GM12878 (cell line): ENCODE data around the gene RBMS3. TPM values are rescaled to one million over a fixed set of nuclear protein-coding genes. Genes with fewer than 3 reads are reported as not detected.

ENCODE experiments used
- ATAC-seq: fragments of 200-7000 bp; cut with Tn5 transposase; 3 replicates; pipeline ENCODE4 v1.9.1; 2020; ENCODE audit warnings: mild to moderate bottlenecking, moderate library complexity
- BruUV-seq: library from RNA; stranded (reverse); fragments of 400-500 nt; replicated peaks from 2 replicates; lab custom pipeline; 2021; lab: Mats Ljungman, UMichigan
- CTCF ChIA-PET: fragments of 300-600 bp; sonication (Branson Sonifier 250); formaldehyde crosslinking; extraction: SDS; loops from one replicate; lab custom pipeline; 2021; ENCODE audit warnings: inconsistent platforms; lab: Yijun Ruan, JAX
- POLR2A ChIA-PET: fragments of 350-600 bp; formaldehyde crosslinking; extraction: SDS; loops from one replicate; lab custom pipeline; 2021; ENCODE audit warnings: inconsistent platforms; lab: Charles Lee
- RAD21 ChIA-PET: fragments of 300-600 bp; sonication (Branson Sonifier 250); formaldehyde crosslinking; loops from one replicate; lab custom pipeline; 2023; ENCODE audit warnings: antibody characterized with exemption; ENCODE audit not compliant: unreplicated experiment; lab: Charles Lee
- SMC1A ChIA-PET: fragments of 300-600 bp; sonication (Branson Sonifier 250); formaldehyde crosslinking; loops from one replicate; lab custom pipeline; 2023; ENCODE audit not compliant: unreplicated experiment, uncharacterized antibody; lab: Charles Lee
- DNase-seq: peaks from one replicate; pipeline ENCODE4 v3.0.0-alpha.2; 2011; ENCODE audit warnings: low read depth, low spot score
- FAIRE-seq: peaks from 3 replicates; lab custom pipeline; 2011; peaks lifted over from hg19 to GRCh38; lab: Jason Lieb, UNC
- H2AFZ ChIP-seq: 2 replicates; pipeline ENCODE4 v1.6.0; 2011; ENCODE audit warnings: low read depth, low read length, control low read depth; ENCODE audit not compliant: control insufficient read depth
- H3K27ac ChIP-seq: 2 replicates; pipeline ENCODE4 v1.5.1; 2011; ENCODE audit warnings: control low read depth; ENCODE audit not compliant: control insufficient read depth, insufficient read depth
- H3K27me3 ChIP-seq, 2 experiments: replicated peaks in 1 of 2; 2 replicates each; pipeline versions ENCODE4 v1.6.0 to v1.6.1; 2011; ENCODE audit warnings: low read length in 1 of 2; ENCODE audit not compliant: control insufficient read depth in 2 of 2, insufficient read depth in 2 of 2
- H3K36me3 ChIP-seq, 2 experiments: 2 replicates each; pipeline ENCODE4 v1.5.1; 2011; ENCODE audit warnings: low read length in 1 of 2; ENCODE audit not compliant: control insufficient read depth in 2 of 2, insufficient read depth in 2 of 2
- H3K4me1 ChIP-seq: 2 replicates; pipeline ENCODE4 v1.6.1; 2011; ENCODE audit warnings: mild to moderate bottlenecking, low read length, moderate library complexity, mixed read lengths; ENCODE audit not compliant: control insufficient read depth, insufficient read depth
- H3K4me2 ChIP-seq: 2 replicates; pipeline ENCODE4 v1.6.0; 2011; ENCODE audit warnings: control low read depth; ENCODE audit not compliant: control insufficient read depth, insufficient read depth
- H3K4me3 ChIP-seq: fragments of 200-600 bp; sonication (generic); 2 replicates; pipeline ENCODE4 v1.5.1; 2016
- H3K79me2 ChIP-seq: 2 replicates; pipeline ENCODE4 v1.6.0; 2011; ENCODE audit warnings: low read length; ENCODE audit not compliant: control insufficient read depth, insufficient read depth
- H3K9ac ChIP-seq: 2 replicates; pipeline ENCODE4 v1.8.0; 2011; ENCODE audit warnings: low read length, control low read depth, mixed read lengths; ENCODE audit not compliant: control insufficient read depth, insufficient read depth
- H3K9me3 ChIP-seq: replicated peaks from 3 replicates; pipeline ENCODE4 v1.5.1; 2011; ENCODE audit warnings: mild to moderate bottlenecking, low read length; ENCODE audit not compliant: control insufficient read depth, insufficient read depth
- H4K20me1 ChIP-seq: 2 replicates; pipeline ENCODE4 v1.6.0; 2011; ENCODE audit not compliant: control insufficient read depth, insufficient read depth
- BACH1 ChIP-seq: fragments of 450-650 bp; IDR thresholded peaks from 2 replicates; pipeline ENCODE4 v1.6.1; 2017; ENCODE audit warnings: mild to moderate bottlenecking, borderline replicate concordance
- NFIC ChIP-seq: IDR thresholded peaks from 2 replicates; pipeline ENCODE4 v1.6.1; 2012; ENCODE audit warnings: low read depth, mild to moderate bottlenecking, inconsistent platforms, low read length, moderate library complexity
- POLR2AphosphoS2 ChIP-seq: IDR thresholded peaks from 2 replicates; pipeline ENCODE4 v1.6.1; 2011; ENCODE audit warnings: low read depth, mild to moderate bottlenecking, low read length, improper control_type of control experiment, moderate library complexity
- WGBS: methylation state at CpG from one replicate; pipeline ENCODE4 v1.1.6; 2016; ENCODE audit warnings: low lambda C conversion rate; ENCODE audit not compliant: insufficient replicate concordance, insufficient coverage; ENCODE audit errors: missing lambda C conversion rate; 5-methylcytosine and 5-hydroxymethylcytosine counted together
- in situ Hi-C: fragments of 300-500 bp; cut with MboI; formaldehyde crosslinking; loops from 9 replicates; pipeline ENCODE4 v1.14.3; 2018; ENCODE audit warnings: mixed read lengths
- intact Hi-C: fragments of 100-400 bp; cut with micrococcal nuclease; formaldehyde crosslinking; loops from one replicate; pipeline ENCODE4 v1.14.2; 2022; ENCODE audit not compliant: unreplicated experiment
- polyA plus RNA-seq, 11 experiments: library from polyadenylated mRNA; depleted of rRNA in 4 of 11; unstranded in 6 of 11; stranded (reverse) in 5 of 11; fragments of >200 nt; fragmentation: Nextera tagmentation in 4 of 11; fragmentation: Illumina TruSeq in 1 of 11; extraction: Ambion mirVana in 4 of 11; extraction: Trizol in 1 of 11; gene quantifications; 1 replicate in 1 of 11; 2 replicates in 10 of 11; pipeline versions ENCODE4 v1.2.1 to v1.2.3, GENCODE V29; 2011 to 2016; ENCODE audit warnings: inconsistent platforms in 2 of 11, missing spikeins in 2 of 11, low read depth in 1 of 11
- total RNA-seq, 4 experiments: library from RNA; depleted of rRNA in 3 of 4; stranded (reverse); fragments of >200 nt in 3 of 4; fragmentation: Illumina TruSeq in 1 of 4; extraction: Trizol in 1 of 4; gene quantifications; 2 replicates each; pipeline versions ENCODE4 v1.2.1 to v1.2.3, GENCODE V29; 2013 to 2021
- TF ChIP-seq, protein P1 (sequence below): fragments of 450-650 bp; IDR thresholded peaks from 2 replicates; pipeline ENCODE4 v1.6.1; 2017; ENCODE audit warnings: mild to moderate bottlenecking, moderate library complexity

The RBMS3 gene
- total and polyA plus RNA-seq, 10 of the 15 experiments (the other 5 are each of a cell fraction or from before 2014, with no cell fraction given): 0.79 to 4.7 (median 3.1) TPM

DNA sequence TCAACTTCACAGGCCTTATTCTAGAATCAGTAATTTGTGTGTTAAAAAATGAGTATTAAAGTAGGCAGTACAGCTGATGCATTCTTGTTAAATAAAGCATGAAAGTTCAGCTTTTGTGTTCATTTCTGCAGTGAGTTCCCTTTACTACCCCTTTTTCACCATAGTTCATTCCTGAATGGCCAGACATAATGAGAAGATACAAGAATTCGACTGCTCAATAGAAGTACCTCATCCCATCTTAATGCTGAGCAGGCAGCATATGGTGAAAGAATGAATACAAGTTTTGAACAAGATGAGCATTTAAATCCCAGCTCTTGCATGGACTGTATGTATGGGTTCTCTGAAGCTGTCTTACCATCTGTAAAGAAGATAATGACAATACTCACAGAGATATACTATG lies 677.9 kb downstream of the RBMS3 start (continued):
- TF ChIP-seq, protein P1, sequence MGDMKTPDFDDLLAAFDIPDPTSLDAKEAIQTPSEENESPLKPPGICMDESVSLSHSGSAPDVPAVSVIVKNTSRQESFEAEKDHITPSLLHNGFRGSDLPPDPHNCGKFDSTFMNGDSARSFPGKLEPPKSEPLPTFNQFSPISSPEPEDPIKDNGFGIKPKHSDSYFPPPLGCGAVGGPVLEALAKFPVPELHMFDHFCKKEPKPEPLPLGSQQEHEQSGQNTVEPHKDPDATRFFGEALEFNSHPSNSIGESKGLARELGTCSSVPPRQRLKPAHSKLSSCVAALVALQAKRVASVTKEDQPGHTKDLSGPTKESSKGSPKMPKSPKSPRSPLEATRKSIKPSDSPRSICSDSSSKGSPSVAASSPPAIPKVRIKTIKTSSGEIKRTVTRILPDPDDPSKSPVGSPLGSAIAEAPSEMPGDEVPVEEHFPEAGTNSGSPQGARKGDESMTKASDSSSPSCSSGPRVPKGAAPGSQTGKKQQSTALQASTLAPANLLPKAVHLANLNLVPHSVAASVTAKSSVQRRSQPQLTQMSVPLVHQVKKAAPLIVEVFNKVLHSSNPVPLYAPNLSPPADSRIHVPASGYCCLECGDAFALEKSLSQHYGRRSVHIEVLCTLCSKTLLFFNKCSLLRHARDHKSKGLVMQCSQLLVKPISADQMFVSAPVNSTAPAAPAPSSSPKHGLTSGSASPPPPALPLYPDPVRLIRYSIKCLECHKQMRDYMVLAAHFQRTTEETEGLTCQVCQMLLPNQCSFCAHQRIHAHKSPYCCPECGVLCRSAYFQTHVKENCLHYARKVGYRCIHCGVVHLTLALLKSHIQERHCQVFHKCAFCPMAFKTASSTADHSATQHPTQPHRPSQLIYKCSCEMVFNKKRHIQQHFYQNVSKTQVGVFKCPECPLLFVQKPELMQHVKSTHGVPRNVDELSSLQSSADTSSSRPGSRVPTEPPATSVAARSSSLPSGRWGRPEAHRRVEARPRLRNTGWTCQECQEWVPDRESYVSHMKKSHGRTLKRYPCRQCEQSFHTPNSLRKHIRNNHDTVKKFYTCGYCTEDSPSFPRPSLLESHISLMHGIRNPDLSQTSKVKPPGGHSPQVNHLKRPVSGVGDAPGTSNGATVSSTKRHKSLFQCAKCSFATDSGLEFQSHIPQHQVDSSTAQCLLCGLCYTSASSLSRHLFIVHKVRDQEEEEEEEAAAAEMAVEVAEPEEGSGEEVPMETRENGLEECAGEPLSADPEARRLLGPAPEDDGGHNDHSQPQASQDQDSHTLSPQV: no peak

DNA sequence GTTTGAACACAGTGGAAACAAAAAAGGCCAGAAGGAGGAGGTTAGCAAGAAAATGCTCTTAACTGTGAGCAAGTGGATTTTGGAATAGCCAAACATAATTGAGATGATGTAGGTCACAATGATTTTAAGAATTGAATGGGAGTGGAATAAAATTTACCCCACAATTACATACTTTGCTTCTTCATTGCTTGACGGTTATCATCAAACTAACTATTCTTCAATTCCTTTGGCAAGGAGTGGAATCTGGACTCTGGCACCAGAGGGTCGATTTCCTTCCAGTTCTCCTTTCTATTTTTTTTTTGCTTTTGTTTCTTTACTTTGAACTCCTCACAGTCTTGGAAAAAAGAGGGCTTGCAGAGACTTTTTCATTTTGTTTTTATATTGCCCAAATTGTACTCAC lies 691.0 kb downstream of the RBMS3 start:
- no peak for TF ChIP-seq BACH1
- TF ChIP-seq NFIC: no peak
- TF ChIP-seq POLR2AphosphoS2: no peak
- Histone ChIP-seq H3K4me2 (no peak overlapping the region), H3K27ac (no peak overlapping the region), H3K36me3 (no peaks in the 10 kb centered on the region), H2AFZ (no peak overlapping the region), H3K9ac (no peak overlapping the region), H3K4me1 (no peaks in the 10 kb centered on the region), H3K4me3 (no peak overlapping the region), H3K79me2 (no peaks in the 10 kb centered on the region), H4K20me1 (no peaks in the 10 kb centered on the region), H3K27me3 (no peaks in the 10 kb centered on the region), H3K9me3 (no peaks in the 10 kb centered on the region)
- BruUV-seq: no TSS peak
- SMC1A ChIA-PET: no interaction called here
- POLR2A ChIA-PET: no interaction called here
- in situ Hi-C loops (no loop called here), intact Hi-C loops (no loop called here)
- RAD21 ChIA-PET: no interaction called here
- CTCF ChIA-PET: no interaction called here
- WGBS: 40% methylated on average over 2 of the region's 2 CpGs
- no peak for ATAC-seq
- FAIRE-seq: no peak
- DNase-seq: no peak
